ENCODE data around the gene SHC3.

Gene SHC3

DNA sequence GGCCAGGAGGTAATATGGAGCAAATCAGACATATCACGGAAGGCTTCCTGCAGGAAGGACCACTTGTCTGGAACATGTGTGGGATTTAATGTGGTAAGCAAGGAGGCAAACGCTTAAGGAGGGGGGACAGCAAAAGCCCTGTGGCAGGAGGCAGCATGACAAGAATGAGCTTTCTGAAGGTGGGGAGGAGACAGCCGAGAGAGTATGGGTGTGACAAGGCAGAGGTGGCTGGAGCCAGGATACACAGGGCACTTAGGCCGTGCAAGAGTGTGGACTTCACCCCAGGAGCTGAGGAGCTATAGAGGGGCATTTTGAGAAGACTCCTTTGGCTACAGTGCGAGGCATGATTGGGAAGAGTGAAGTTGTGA, 201.7 kb downstream of the SHC3 start:
- DNase-seq = no peak

DNA sequence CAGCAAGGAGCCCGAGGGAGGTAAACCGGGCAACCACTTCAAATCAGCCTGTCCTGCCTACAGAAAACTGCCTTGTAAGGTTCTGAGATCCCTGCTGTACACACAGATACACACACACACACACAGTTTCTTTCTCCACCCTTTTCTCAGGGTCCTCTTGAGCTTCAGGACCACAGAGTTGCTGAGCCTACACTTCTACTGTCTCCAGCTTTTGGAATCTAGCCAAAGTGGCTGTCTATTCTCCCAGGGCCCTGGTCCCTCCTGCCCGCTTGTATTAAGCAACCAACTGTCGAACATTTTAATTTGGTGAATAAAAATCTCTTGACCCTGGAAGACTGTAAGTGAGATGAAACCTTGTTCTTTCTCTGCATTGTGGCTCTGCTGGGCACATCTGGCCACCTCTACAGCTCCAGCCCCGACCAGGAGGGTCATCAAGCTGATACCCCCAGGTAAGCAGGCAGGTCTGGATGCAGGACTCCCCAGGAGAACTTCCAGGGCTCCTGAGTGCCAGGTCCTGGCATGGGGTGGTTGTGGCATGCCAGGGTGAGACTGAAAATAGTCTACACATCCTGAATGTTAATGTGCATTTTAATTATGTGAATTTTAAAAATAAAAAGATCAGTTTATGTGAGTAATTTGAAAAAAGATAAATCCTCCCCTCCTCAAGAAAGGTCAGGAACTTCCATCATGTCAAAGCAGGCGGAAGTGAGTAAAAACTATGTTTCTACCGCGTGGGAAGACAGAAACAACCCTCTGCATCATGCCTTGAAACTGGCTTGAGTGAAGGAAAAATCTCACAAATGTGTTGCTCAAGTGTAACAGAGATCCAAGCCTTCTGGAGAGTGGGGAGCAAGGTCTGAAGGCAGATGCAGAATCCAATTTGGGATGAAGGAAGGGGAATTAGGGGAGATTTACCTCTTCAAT, 202.4 kb downstream of the SHC3 start:
- DNase-seq = no peak

DNA sequence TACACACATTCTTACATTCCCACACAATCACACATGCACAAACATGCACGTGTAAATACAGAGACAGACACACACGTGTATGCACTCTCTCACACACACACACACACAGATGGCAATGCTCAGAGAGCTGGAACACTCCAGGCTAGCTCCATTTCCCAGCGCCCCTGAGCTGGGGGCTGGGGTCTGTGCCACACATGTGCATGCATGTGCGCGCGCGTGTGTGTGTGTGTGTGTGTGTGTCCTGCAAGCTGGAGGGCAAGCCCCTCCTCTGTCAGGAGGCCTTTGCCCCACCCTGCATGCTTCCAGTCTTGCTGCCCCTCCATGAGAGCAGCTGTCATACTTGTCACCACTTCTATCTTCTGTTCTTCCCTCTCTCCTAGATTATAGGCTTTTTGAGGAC, 204.0 kb downstream of the SHC3 start:
- DNase-seq = no peak

DNA sequence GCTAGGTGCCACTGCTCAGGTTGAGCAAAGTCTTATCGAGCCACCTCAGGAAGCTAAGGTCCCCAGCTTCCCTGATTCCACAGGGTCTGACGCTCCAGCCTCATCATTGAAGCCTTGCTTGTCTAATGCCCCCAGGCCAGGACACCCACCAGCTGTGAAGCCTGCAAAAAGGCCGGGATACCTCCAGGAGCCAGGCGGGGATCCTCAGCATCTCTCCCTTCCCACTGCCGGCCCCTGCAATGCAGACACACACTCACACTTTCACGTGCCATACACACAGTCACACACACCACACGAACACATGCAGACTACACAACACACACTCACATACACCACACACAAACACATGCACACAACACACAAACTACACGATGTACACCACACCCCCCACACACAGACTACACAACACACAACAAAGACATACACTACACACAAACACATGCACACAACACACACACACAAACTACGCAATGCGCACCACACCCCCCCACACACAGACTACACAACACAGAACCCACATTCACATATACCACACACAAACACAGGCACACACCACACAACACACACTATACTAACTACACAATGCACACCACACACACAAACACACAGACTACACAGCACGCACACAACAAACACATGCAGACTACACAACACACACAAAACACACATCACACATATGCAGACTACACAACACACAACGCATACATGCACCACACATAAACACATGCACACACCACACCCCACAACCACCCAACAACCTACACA, 205.2 kb downstream of the SHC3 start:
- DNase-seq = no peak

DNA sequence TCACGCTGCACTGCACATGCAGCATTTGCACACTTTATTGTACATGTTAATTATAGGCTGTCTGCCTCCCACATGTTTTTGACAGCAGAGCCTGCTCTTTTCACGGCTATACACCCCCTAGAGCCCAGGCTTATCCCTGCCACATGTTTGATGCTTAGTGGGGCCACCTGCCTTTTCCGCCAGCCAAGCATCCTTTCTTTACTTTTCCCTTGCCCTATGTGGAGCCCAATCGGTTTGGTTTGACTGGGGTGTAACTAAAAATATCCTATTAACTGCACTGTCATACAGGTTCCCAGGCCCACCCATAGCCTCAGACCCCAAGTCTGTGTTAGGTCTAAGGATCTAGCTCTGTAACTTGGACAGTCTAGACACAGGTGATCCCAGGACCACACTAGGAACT, 206.2 kb downstream of the SHC3 start:
- DNase-seq = no peak

DNA sequence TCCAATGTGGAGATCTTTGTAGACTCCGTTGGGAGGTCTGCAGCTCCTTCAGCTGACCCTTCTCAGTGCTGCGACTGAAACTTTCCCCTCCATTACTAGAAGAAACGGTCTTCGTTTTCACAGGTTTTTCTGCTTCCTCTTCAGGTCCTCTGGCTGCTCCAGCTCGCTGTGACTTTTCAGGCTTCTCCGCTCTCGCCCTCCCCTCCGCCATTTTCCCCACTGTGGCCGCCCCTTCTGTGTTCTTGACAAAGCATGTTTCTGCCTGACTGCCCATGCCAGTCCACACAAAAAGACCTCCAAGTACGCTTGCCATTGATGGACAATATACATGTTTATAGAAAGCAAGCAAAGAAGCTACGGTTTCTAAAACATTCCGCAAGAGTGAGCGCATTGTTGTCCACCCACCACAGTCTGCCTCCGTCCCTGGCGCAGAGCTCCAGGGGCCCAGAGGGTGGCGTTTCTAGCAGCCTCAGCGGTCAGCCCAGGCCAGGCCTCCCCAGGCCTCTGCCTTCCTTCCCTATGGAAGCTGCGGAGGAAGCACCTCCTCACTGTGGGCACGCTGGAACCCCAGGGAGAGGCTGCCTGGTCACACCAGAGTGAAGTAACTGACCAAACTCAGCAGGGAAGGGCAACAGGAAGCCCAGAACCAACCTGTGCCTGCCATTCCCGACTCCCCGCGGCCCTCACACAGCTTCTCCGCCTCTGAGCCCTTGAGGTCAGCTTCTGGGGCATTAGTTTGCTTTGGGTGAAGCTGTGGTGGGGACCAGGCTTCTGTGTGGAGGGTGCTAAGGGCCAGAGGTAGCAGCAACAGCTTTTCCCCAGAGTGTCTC, 207.3 kb downstream of the SHC3 start:
- no peak for DNase-seq

DNA sequence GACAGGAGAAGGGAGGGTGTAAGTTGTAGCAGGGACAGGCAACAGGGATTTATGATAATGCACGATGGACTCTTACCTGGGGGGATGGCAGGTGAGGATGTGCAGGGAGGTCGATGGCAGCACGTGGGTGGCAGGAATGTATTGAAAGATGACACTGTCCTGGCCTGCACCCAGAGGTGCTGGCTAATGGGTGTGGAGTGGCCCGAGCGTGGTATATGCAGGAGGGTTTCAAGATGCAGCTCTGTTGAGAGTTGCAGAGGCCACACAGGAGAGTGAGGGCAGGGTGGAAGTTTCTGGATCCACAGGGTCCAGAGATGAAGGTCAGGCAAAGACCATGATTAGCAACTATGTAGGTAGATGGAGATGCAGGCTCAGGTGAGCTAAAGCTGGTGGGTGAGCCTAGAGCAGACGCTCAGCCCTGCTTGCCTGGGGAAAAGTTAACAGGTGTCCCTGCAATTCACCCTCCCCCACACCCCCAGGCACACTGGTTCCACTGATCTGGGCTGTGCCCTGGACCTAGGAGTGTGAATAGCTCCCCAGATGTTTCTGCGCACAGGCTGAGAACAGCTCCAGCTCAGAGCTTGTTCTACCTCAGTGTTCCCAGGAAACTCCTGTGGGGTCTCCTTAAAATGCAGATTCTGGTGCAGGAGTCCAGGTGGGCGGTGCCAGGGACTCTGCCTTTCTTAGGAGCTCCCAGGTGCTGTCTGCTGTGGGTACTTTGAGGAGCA, 208.8 kb downstream of the SHC3 start:
- DNase-seq = no peak

DNA sequence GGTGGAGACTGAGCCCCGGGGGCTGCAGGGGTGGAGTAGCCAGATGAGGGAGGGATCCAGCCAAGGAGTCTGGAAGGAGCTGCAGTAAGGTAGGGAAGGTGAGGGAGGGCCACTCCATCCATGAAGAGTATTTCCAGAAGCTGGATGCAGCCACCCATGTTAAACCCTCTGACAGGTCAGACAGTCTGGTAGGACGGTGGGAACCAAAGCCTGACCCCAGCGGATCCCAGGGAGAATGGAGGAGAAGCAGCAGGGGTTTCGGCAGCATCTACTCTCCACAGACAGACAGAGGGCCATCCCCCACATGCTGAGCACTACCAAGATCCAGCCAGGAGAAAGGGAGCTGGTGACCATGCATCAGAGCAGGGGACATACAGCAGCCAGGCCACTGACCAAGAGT, 209.8 kb downstream of the SHC3 start:
- no peak for DNase-seq

DNA sequence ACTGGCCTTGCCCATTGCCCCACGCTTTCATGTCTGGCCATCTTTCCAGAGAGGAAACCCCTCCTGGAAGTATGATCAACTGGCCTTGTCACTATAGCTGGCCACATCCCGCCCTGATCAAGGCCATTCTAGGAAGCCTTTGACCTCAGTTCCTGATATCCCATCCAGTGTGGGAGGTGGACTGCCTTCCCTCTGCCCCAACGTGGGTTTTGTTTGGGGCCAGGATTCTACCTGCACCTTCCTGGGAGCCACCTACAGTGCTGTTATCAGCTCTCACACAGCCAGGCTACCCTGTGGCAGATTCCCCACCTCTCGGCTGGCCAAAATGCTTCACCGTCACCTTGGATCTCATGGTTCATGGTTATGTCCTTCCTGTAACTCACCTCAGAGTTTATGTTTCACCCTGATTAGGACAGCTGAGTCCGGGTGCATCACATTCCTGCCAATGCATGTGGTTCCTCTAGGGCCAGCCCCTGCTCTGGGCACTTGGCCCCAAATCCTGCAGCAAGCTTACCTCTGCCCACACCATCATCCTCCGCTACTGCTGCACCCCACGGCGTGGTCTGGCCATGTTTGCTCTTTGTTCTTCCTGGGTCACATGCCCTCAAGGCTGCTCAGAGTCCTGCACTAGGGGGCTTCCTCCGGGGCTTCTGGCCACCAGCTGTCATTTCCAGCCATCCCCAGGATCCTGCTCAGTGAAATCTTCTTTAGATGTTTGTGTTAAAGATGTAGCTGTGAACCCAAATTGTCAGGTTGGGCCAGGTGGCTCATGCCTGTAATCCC, 211.5 kb downstream of the SHC3 start:
- DNase-seq = no peak

DNA sequence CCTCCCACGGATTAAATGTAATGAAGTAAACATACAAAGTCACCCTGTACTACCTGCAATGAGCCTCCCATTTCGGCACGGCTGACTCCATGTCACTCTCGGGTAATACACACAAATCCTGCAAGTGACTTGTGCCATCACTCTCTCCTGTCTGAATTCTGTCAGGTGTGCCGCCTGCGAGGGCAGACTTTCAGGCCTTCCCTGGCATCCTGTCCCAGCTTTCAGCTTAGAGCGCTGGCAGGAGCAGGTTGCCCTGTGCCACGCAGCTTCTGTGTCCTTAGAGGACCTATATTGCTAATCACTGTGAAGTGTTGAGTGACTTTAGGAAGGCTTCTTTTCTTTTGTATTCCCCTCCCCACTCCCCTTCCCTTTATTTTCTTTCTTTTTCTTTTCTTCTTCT, 213.1 kb downstream of the SHC3 start:
- no peak for DNase-seq

DNA sequence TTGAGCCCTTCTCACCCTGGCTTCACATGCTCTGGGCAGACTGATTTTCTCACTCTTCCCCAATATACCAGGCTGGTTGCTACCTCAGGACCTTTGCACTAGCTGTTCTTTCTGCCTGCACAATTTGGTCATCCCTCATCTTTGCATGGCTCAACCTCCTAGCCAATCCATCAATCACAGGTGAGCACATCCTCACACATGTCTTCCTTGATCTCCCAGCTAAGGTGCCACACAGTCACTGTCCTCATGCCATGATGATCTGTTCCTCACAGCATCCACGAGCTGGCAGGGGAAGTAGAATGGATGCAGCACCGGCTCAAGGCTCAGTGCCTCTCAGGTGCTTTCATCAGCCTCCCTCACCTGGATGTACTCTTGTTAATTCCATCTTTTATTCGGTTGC, 218.0 kb downstream of the SHC3 start:
- DNase-seq = no peak

DNA sequence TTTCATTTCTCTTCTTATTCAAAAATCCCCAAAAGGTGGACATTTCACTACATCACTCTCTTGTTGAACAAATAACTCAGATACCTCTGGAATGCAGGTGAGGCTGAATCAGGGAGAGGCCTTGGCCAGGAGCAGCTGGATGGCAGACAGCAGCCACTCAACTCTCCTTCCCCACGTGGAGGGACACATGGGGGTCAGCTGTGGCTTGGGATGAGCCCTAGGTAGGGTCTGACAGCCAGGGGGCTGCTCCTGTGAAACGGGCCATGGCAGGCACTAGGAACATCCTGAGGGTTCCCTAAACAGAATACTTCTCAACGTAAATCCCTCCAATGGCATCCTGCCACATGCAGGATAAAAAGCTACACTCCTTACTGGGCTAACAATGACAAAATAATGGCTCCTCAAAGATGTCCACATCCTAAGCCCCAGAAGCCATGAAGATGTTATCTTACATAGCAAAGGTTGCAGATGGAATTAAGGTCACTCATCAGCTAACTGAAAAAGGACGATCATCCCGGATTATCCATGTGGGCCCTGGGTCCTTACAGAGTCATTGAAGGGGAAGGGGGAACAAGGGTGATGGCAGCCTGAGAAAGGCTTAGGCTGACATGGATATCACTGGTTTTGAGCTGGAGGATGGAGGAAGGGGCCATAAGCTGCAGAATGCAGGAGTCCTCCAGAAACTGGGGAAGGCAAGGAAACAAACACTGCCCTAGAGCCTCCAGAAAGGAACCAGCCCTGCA, 218.7 kb downstream of the SHC3 start:
- no peak for DNase-seq

DNA sequence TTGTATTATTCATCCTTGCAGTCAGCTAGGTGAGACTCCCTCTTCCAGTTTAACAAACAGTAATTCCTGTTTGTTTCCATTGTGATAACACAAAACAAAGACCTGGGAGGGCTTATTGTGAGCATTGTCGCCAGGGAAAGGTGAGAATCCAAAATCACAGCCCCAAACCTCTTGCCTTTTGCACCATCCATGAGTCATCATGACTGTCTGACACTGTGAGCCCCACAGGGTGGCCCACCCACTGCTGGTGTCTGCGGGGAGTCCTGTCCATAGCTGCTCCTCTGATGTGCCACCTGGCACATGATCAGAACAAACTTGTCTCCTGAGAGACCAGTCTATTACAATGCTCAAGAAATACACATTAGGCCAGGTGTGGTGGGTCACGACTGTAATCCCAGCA, 221.1 kb downstream of the SHC3 start:
- DNase-seq = no peak
